ENCODE data around the gene SAFB2. TPM values are rescaled to one million over a fixed set of nuclear protein-coding genes. Genes with fewer than 3 reads are reported as not detected.

SAFB2 gene
- total and polyA plus RNA-seq, 2 of the 13 experiments (the other 11 are each of a cell fraction or from before 2014, with no cell fraction given): 11.2 to 31.5 TPM

- 0 out of 2 replicates have a peak, but pooled peaks have one; percentile 6 for TF ChIP-seq ESRRA (CRISPR knock-in tag; IDR thresholded peaks at IDR 0.05; ENCODE audit: low read depth)
- TF ChIP-seq, protein P1, sequence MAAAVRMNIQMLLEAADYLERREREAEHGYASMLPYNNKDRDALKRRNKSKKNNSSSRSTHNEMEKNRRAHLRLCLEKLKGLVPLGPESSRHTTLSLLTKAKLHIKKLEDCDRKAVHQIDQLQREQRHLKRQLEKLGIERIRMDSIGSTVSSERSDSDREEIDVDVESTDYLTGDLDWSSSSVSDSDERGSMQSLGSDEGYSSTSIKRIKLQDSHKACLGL (CRISPR knock-in tag; IDR thresholded peaks at IDR 0.05): 0 out of 2 replicates have a peak, but pooled peaks have one; percentile 11
- peak; percentile 29 for TF ChIP-seq AGO2 (optimal IDR thresholded peaks at IDR 0.05; ENCODE audit: low read depth, low read length)
- TF ChIP-seq, protein P2, sequence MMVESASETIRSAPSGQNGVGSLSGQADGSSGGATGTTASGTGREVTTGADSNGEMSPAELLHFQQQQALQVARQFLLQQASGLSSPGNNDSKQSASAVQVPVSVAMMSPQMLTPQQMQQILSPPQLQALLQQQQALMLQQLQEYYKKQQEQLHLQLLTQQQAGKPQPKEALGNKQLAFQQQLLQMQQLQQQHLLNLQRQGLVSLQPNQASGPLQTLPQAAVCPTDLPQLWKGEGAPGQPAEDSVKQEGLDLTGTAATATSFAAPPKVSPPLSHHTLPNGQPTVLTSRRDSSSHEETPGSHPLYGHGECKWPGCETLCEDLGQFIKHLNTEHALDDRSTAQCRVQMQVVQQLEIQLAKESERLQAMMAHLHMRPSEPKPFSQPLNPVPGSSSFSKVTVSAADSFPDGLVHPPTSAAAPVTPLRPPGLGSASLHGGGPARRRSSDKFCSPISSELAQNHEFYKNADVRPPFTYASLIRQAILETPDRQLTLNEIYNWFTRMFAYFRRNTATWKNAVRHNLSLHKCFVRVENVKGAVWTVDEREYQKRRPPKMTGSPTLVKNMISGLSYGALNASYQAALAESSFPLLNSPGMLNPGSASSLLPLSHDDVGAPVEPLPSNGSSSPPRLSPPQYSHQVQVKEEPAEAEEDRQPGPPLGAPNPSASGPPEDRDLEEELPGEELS (CRISPR knock-in tag; IDR thresholded peaks at IDR 0.05): no peak
- 0 out of 2 replicates have a peak, but pooled peaks have one; percentile 1 for TF ChIP-seq PAX8 (CRISPR knock-in tag; IDR thresholded peaks at IDR 0.05; ENCODE audit: borderline replicate concordance)
- TF ChIP-seq, protein P3, sequence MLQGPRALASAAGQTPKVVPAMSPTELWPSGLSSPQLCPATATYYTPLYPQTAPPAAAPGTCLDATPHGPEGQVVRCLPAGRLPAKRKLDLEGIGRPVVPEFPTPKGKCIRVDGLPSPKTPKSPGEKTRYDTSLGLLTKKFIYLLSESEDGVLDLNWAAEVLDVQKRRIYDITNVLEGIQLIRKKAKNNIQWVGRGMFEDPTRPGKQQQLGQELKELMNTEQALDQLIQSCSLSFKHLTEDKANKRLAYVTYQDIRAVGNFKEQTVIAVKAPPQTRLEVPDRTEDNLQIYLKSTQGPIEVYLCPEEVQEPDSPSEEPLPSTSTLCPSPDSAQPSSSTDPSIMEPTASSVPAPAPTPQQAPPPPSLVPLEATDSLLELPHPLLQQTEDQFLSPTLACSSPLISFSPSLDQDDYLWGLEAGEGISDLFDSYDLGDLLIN (CRISPR knock-in tag; IDR thresholded peaks at IDR 0.05; ENCODE audit: borderline replicate concordance): no peak
- peak; percentile 88 for TF ChIP-seq ZMYM3 (CRISPR knock-in tag; IDR thresholded peaks at IDR 0.05)
- TF ChIP-seq NFATC3 (CRISPR knock-in tag; IDR thresholded peaks at IDR 0.05): no peak
- no peak for TF ChIP-seq JUNB (CRISPR knock-in tag; IDR thresholded peaks at IDR 0.05; ENCODE audit: borderline replicate concordance)
- TF ChIP-seq CAMTA2 (CRISPR knock-in tag; IDR thresholded peaks at IDR 0.05; ENCODE audit: borderline replicate concordance): 0 out of 2 replicates have a peak, but pooled peaks have one; percentile 70
Observed at GRCh38 chr19:5621945-5622464, 571 bp downstream of the SAFB2 start (continued).
